ENCODE data around the gene PRSS36. TPM values are rescaled to one million over a fixed set of nuclear protein-coding genes. Genes with fewer than 3 reads are reported as not detected.
"Not testable (repeated sequence)": the region's sequence is repeated elsewhere in the genome, so short reads cannot be mapped to it uniquely, and the experiment has no call there.

PRSS36 gene
- total and polyA plus RNA-seq, 9 donors = 0.28 to 2.1 (median 1.1) TPM; not detected in 2

DNA sequence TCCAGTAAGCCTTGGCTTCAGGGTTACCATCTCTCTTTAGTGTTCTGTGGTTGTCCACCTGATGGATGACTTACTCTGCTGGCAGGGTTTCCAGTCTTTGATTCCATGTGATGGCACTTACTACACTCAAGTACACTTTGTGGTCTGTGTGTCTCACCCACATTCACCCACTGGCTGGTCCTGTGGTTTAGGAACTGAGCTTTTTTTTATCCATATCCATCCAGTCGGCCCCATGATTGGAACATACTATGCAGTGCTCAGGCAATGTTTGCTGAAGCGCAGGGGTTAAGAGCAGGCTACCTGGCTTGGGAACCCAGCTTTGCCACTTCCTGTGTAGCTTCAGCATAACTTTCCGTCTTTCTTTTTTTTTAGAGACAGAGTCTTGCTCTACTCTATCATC, 27.3 kb upstream of the PRSS36 start:
- Histone ChIP-seq H3K27ac (no peak overlapping the region), H3K27me3 (no peaks in the 10 kb centered on the region), H3K9me3 (no peaks in the 10 kb centered on the region), H3K36me3 (no peaks in the 10 kb centered on the region), H3K4me1 (ENCODE audit: insufficient read depth) (peaks cover 4% of the 10 kb centered on the region), H3K4me3 (no peak overlapping the region)
- WGBS, 3 donors = 72 to 78% (median 76%) methylated on average over 3 of the region's 3 CpGs
- no peak for DNase-seq
- intact Hi-C loops (cut with DNase I) = no loop called here
- TF ChIP-seq POLR2A (IDR thresholded peaks at IDR 0.05) = no peak
- TF ChIP-seq EP300 (IDR thresholded peaks at IDR 0.05) = no peak
- TF ChIP-seq, protein P1, sequence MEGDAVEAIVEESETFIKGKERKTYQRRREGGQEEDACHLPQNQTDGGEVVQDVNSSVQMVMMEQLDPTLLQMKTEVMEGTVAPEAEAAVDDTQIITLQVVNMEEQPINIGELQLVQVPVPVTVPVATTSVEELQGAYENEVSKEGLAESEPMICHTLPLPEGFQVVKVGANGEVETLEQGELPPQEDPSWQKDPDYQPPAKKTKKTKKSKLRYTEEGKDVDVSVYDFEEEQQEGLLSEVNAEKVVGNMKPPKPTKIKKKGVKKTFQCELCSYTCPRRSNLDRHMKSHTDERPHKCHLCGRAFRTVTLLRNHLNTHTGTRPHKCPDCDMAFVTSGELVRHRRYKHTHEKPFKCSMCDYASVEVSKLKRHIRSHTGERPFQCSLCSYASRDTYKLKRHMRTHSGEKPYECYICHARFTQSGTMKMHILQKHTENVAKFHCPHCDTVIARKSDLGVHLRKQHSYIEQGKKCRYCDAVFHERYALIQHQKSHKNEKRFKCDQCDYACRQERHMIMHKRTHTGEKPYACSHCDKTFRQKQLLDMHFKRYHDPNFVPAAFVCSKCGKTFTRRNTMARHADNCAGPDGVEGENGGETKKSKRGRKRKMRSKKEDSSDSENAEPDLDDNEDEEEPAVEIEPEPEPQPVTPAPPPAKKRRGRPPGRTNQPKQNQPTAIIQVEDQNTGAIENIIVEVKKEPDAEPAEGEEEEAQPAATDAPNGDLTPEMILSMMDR (IDR thresholded peaks at IDR 0.05) = no peak

DNA sequence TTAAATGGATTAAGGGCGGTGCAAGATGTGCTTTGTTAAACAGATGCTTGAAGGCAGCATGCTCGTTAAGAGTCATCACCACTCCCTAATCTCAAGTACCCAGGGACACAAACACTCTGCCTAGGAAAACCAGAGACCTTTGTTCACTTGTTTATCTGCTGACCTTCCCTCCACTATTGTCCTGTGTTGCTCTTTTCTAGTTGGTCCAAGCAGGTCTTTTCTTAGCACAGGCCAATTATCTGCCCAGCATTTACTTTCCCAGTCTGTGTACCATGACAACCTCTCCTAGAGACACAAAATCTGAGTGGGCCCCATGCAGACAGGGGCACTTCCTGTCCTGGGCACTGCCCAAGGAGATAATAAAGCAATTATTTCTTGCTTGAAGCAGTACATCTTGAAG, 20.2 kb upstream of the PRSS36 start:
- H3K36me3 ChIP-seq; H3K27me3 ChIP-seq; DNase-seq; H3K4me3 ChIP-seq; intact Hi-C loops (cut with DNase I); H3K4me1 ChIP-seq (ENCODE audit: insufficient read depth); H3K9me3 ChIP-seq; H3K27ac ChIP-seq: not testable (repeated sequence)
- 14 to 33% methylated on average over 1 to 2 of the region's 2 CpGs; no CpG with 5 or more reads in 1 of the 3 donors for WGBS, 3 donors

DNA sequence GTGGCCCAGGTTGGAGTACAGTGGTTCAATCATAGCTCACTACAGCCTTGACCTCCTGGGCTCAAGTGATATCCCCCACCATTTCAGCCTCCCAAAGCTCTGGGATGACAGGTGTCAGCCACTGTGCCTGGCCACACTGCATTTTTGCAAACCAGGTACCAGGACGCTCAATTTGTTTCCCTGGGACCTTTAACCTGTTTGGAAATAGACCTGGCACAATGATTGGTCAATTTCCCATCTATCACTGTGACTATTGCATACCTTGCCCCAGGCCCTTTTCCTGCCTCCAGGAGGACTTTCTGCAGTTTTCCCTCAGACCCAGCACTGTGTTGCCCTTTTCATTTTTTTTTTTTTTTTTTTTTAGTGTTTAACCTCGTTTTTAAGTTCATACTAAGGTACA, 19.0 kb upstream of the PRSS36 start:
- Histone ChIP-seq H3K4me3 (no peak overlapping the region), H3K27ac (no peak overlapping the region), H3K27me3 (no peaks in the 10 kb centered on the region), H3K4me1 (ENCODE audit: insufficient read depth) (no peaks in the 10 kb centered on the region), H3K9me3 (no peaks in the 10 kb centered on the region), H3K36me3 (no peaks in the 10 kb centered on the region)
- TF ChIP-seq EP300 (IDR thresholded peaks at IDR 0.05) (no peak), POLR2A (IDR thresholded peaks at IDR 0.05) (no peak)
- TF ChIP-seq, protein P1 (IDR thresholded peaks at IDR 0.05) = no peak
- DNase-seq = no peak
- 57 to 74% (median 64%) methylated on average over 2 of the region's 2 CpGs for WGBS, 3 donors
- intact Hi-C loops (cut with DNase I) = loop anchor here in 1 of 4 donors (5.0 kb wide), 1 partner anchor 263 kb away; no protein-coding TSS in a partner anchor

DNA sequence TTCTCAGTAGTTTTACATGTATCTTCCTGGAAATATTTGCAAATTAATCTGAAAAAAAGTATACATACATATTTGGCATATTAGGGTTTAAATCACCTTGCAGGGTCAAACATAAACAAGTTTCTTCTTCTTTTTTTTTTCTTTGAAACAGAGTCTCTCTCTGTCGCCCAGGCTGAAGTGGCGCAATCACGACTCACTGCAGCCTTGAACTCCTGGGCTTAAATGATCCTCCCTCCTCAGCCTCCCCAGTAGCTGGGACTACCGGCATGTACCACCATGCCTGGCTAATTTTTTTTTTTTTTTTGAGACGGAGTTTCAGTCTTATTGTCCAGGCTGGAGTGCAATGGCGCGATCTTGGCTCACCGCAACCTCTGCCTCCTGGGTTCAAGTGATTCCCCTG, 17.4 kb upstream of the PRSS36 start:
- no peaks in the 10 kb centered on the region for H3K4me1 ChIP-seq (ENCODE audit: insufficient read depth)
- H3K9me3 ChIP-seq = no peaks in the 10 kb centered on the region
- H3K27ac ChIP-seq = no peak overlapping the region
- H3K27me3 ChIP-seq = no peaks in the 10 kb centered on the region
- H3K36me3 ChIP-seq = no peaks in the 10 kb centered on the region
- TF ChIP-seq POLR2A (IDR thresholded peaks at IDR 0.05) (no peak), EP300 (IDR thresholded peaks at IDR 0.05) (no peak)
- TF ChIP-seq, protein P1 (IDR thresholded peaks at IDR 0.05) = no peak
- 77 to 84% (median 77%) methylated on average over 8 of the region's 8 CpGs for WGBS, 3 donors
- intact Hi-C loops (cut with DNase I) = loop anchor here in 1 of 4 donors (5.0 kb wide), 1 partner anchor 265 kb away; no protein-coding TSS in a partner anchor
- DNase-seq = no peak
- no peak overlapping the region for H3K4me3 ChIP-seq

DNA sequence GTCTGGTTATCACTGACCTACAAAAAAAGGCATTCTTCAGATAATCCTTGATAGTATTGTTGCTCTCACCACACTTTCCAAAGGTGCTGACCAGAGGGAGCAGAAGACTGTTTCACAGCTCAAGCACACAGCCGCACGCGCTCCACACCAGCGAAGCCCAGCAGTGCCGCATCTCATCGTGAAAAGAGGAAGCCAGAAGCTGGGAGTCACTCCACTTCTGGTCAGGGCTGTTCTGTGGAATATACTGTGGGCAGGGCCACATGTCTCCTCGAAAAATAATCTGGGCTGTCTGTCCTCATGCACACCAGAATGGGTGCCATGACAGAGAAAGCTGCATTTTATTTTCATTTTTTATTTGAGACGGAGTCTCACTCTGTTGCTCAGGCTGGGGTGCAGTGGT, 7.3 kb upstream of the PRSS36 start:
- Histone ChIP-seq H3K36me3 (no peaks in the 10 kb centered on the region), H3K27ac (no peak overlapping the region), H3K4me3 (no peak overlapping the region), H3K27me3 (no peaks in the 10 kb centered on the region), H3K9me3 (no peaks in the 10 kb centered on the region), H3K4me1 (ENCODE audit: insufficient read depth) (no peaks in the 10 kb centered on the region)
- intact Hi-C loops (cut with DNase I) = no loop called here
- no peak for DNase-seq
- TF ChIP-seq EP300 (IDR thresholded peaks at IDR 0.05) (no peak), POLR2A (IDR thresholded peaks at IDR 0.05) (no peak)
- TF ChIP-seq, protein P1 (IDR thresholded peaks at IDR 0.05) = no peak
- WGBS, 3 donors = 4 to 16% (median 10%) methylated on average over 8 of the region's 8 CpGs

DNA sequence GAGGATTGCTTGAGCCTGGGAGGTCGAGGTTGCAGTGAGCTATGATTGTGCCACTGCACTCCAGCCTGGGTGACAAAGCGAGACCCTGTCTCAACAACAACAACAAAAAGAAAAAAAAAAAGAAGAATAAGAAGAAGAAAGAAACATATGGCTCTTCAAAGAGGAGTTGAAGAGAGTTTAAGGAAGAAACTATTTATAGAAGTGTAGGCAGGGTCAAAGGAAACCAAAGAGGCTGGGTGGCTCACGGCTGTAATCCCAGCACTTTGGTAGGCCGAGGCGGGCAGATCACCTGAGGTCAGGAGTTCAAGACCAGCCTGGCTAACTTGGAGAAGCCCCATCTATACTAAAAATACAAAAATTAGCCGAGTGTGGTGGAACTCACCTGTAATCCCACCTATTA, 1.1 kb upstream of the PRSS36 start:
- DNase-seq; intact Hi-C loops (cut with DNase I); H3K27me3 ChIP-seq; H3K4me3 ChIP-seq; H3K27ac ChIP-seq; H3K9me3 ChIP-seq; H3K36me3 ChIP-seq; H3K4me1 ChIP-seq (ENCODE audit: insufficient read depth): not testable (repeated sequence)
- WGBS, 3 donors = 77 to 81% (median 79%) methylated on average over 6 of the region's 6 CpGs
